C4-2B (cell line): Measurements from ENCODE around the gene NDUFB1.

Experiments used
- H3K27ac ChIP-seq: fragments of 450-650 bp; 2 replicates; pipeline ENCODE4 v1.5.1; 2017
- CTCF ChIP-seq: fragments of 450-650 bp; conservative IDR thresholded peaks from 2 replicates; pipeline ENCODE4 v1.5.1; 2017; ENCODE audit warnings: mild to moderate bottlenecking
- ZFX ChIP-seq: fragments of 450-650 bp; IDR thresholded peaks from 2 replicates; pipeline ENCODE4 v1.6.1; 2017

Gene NDUFB1

DNA sequence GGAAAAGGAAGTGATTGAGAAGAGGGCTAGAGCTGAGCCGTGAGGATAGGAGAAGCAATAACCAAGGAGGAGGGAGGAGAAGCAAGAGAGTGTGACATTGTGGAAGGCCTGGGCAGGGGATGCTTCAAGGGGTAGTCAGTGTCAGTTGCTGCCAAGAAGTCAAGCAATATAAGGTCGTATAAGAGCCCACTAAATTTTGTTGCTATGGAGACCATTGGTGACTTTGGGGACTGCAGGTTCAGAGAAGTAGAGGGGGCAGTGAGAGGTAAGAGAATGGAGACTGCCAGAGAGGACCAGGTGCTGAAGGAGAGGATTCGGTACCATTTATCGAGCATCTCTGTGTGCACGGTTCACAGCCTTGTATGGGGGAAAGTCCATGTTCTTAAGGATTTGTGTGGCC is 12.0 kb downstream of the NDUFB1 start:
- H3K27ac ChIP-seq, result no peak overlapping the region
- TF ChIP-seq ZFX (no peak), CTCF (no peak)

GRCh38 chr14:92108345-92109254 is 12.9 kb downstream of the NDUFB1 start:
- H3K27ac ChIP-seq, result no peak overlapping the region
- TF ChIP-seq ZFX (no peak), CTCF (no peak)

DNA sequence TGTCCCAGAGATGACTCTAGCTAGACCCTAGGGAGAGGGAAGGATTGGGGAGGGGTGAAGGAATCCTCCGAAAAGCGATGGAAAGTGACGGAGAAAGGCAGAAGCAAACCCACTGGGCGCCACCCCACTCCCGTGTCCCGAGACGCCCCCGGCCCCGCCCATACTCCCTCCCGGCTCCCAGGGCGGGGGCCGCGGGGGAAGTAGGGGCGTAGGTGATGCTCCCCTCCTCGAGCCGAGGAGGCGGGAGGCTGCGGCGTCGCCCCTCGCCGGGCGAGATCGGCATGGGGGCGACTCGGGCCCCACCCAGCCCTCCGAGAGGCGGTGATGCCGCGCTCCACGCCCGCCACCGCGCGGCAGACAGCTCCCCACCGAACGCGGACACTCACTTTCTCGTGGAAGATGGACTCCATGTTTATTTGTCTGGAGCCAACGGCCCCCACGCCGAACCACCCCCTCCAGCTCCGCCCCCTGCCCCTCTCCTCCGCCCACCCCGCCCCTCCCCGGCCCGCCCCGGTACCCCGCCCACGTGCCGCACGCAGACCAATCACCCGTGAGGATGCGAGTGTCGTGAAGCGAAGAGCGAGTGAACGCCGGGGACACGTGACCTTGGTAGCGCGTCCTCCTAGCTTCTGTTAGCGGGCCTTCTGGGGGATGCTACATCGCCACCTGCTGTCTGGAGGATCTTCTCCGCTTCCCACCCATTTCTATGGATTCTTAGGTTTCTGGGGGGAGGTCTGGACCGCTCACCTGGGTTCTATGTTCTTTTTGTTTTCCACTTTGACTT is 15.2 kb downstream of the NDUFB1 start, which contains the start of gene ATXN3:
TSS of gene ATXN3 (minus strand) at position 440 of the 784 bp plus-strand sequence. CDS start at position 410, 30 bp downstream.
- H3K27ac ChIP-seq, result peak within 1 kb of the TSS; percentile 92
- TF ChIP-seq CTCF, result peak; percentile 92
- TF ChIP-seq ZFX, result no peak

DNA sequence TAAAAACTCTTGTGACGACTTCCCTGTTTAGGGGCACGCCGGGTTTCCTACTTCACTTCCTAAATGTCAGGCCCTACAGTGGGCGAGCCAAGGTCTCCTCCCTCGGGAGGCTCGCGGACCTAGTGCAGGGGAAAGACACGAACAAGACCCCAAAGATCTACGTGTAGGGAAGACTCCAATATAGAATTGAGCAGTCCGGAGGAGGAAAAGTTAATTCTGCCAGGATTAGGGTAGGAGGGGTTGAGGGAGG is 15.7 kb downstream of the NDUFB1 start:
- no peak for TF ChIP-seq CTCF

GRCh38 chr14:92105073-92105892 is 16.2 kb downstream of the NDUFB1 start:
- no peak for TF ChIP-seq CTCF
- TF ChIP-seq ZFX, result no peak
- H3K27ac ChIP-seq, result peak overlapping the region; percentile 92

More for the DNA sequence above, 15.7 kb downstream of the NDUFB1 start:
- peak overlapping the region; percentile 92 for H3K27ac ChIP-seq

GRCh38 chr14:92103363-92103989 is 18.0 kb downstream of the NDUFB1 start:
- no peak for TF ChIP-seq ZFX
- no peak for TF ChIP-seq CTCF
- H3K27ac ChIP-seq, result no peak overlapping the region
